HG02884 (cell line): ENCODE measurements around the gene NR1D1.
A peak's percentile ranks its signal among the peaks of the same experiment; 100 is the strongest.

Experiments
- ATAC-seq: cut with Tn5 transposase; IDR thresholded peaks from one replicate; pipeline ENCODE4 v1.9.1; 2021; ENCODE audit warnings: mild to moderate bottlenecking, moderate library complexity; ENCODE audit not compliant: unreplicated experiment

NR1D1 gene

GRCh38 chr17:40111221-40112128, 11.1 kb upstream of the NR1D1 start:
- no peak for ATAC-seq

GRCh38 chr17:40110026-40110845, 9.8 kb upstream of the NR1D1 start:
- no peak for ATAC-seq

GRCh38 chr17:40108970-40109824, 8.8 kb upstream of the NR1D1 start:
- no peak for ATAC-seq

- no peak for ATAC-seq
Measured at GRCh38 chr17:40107522-40108174, 7.3 kb upstream of the NR1D1 start.

DNA sequence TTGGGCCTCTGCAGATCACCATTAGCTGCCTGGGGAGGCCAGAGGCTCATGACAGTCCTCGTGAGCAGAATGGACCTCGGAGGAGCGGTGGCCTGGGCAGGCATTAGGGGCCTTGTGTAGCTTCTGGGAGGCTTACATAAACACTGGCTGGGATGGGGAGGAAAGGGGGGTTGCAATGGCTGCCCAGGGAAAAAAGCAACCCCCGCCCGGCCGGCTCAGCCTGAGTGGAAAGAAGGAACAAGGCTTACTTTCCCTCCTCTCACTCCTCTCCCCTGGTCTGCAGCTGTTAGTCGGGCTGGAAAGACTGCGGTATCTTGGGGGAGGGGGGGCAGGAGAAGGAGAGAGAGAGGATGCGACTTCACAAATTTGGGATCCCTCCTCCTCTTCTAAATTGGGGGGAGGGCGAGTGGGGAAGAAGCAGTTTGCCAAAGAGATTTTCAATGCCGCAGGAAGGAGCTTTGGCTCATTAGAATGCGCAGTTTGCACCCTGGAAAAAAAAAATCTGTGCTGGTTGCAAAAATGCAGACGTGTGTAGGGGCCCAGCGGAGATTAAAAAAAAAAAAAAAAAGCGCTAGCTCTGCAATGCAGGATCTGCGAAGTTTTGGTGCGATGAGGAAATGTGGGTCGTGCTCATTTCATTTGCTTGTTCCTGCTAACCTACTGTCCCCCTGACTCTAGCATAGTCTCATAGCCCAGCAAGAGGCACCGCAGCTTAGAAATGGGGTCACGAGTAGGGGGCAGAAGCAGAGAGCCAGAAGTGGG, 6.6 kb upstream of the NR1D1 start:
- no peak for ATAC-seq

DNA sequence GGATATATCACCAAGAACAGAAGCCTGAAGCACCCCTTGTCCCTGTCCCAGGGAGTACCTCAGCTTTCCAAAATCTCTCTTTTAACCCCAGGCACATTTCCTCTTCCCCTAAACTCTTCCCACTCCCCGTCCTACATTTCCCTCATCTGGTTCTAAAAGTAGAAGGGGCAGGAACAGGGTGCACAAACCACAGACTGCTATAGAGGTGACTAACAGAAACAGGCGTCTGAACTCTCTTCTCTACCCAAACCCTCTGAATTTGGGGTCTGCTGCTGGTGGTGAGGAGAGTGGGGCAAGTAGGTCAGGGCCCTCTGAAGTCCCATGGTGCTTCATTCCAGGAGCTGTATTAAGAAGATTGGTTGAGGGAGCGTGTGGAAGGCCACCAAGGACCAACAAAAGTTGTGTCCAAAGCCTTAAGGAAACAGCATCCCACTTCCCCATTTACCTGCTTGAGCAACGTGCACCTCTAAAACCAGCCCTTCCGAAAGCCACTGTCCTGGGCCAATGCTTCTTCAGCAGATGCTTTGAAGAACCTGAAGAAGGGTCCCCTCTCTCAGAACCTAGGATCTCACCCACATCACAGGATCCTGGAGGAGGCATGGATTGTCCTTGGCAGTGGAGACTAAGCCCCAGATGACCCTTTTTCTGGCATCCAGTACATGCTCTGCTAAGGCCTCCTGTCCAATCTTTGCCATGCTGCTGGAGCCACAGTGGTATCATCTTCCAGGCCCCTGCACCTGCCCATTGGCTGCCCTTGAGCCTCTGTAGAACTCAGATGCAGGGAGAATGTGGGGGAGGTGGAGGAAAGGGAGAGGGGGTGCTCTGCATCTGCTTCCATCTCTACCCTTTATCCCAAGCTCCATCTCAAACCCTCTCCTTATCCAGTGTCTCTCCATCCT, 5.7 kb upstream of the NR1D1 start:
- ATAC-seq, result no peak

DNA sequence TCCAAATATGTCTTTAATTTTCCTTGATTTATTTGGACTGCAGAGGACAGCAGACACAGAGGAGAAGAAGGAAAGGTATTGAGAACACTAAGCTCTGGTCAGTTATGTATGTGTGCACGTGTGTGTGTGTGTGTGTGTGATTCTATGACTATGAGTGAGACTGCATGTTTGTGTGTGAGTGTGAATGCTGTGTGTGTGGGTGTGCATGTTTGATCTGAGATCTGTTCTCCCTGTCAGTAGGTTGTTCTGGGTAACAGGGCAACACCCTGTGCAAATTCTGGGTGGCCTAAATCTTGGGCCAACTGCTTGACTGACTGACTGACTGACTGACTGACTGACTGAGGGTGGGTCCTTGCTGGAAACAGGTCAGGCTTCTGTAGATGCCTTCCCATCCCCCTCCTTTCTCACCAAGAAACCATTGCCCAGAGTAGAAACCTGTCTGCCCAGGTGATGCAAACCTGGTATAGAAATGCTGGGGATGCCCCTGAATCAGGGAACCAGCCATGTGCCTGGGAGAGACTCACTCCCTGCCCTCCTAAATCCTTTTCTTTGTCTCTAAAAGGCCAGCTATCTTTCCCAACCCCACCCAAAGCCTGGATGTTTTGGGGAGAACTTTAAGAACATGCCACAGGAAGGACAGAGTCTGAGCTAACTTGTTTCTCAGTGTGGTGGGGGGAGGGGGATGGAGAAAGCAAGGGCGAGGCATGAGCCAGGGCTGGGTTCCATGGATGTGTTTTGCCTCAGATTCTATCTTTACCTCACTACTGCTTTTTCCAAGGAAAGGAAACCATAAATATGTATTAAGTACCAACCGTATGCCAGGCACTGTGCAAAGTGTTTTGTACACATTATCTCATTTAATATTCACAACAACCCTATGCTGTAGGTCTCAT, 4.5 kb upstream of the NR1D1 start:
- no peak for ATAC-seq

DNA sequence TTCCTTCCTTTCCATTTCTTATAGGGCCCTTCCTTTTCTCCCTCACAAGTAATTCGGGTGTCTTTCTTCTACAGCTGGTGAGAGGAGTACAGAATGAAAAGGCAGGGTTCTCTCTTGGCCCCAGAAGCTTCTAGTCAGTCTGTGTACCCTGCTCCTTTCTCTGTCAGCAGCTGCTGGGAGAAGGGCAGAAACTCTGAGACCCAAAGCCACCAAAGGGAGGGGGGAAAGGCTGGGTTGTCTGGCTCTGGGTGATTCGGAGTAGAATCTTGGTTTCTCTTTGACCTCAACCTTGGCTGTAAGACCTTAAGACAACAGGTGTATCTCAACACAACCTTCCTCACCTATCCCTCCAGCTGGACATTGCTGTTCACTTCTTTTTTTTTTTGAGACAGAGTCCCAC, 3.3 kb upstream of the NR1D1 start:
- no peak for ATAC-seq

GRCh38 chr17:40103071-40103661, 2.8 kb upstream of the NR1D1 start:
- no peak for ATAC-seq

DNA sequence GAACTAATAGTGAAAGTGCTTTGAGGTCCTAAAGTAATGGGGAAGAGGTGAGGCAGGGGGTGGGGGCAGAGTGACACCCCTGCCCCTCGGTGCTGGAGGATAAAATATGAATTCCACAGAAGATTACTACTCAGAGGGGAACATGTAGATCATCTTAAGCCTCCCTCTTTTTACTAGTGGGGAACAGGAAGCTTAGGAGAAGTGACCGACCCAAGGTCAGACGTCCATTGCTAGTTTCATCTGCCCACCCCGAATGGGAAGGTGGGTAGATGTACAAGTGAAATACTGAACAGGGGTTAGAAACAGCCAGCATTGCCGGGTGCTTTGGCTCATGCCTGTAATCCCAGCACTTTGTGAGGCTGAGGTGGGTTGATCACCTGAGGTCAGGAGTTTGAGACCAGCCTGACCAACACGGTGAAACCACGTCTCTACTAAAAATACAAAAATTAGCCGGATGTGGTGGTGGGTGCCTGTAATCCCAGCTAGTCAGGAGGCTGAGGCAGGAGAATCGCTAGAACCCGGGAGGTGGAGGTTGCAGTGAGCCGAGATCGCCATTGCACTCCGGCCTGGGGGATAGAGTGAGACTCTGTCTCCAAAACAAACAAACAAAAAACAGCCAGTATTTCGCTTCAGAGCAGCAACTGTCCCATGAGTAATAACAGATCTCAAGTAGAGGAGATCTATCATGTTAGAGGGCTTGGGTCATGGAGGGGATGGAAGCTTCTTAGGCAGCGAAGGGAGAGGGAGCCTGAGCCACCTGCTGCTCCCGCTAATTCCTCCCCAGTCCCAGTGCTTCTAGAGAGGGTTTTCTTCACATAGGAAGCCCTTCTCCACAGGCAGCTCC, 1.2 kb upstream of the NR1D1 start:
- ATAC-seq, result no peak

DNA sequence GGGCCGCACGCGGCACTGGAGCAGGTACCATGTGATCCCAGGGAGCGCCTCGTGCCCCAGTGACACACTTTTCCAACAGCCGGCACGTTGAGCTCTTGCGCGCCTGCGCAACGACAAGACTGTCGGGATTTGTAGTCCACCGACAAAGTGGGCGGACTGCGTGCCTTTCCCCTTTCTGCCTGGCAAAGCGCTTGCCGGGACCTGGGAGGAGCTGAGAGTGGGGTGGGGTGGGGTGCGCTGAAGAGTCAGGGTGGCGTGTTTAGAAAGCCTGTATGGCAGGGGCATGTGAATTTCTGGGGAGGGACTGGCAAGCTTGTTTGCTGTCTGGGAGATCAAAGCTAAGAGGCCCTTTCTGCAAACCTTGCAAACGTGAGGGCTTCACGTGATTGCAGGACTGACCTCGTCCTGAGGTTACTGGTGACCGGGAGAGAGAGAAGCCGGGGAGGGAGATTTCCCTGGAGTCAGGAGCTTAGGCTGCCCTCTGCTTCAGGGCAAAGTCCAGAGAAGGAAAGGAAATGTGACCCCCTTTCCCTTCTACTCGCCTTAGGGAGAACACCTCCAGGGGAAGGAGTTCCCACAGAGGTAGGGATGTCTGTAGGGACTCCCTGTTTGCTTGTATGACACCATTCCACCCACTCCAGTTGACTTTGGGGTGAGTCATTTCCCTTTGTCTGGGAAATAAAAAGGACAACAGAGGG, 429 bp upstream of the NR1D1 start:
- ATAC-seq, result no peak

DNA sequence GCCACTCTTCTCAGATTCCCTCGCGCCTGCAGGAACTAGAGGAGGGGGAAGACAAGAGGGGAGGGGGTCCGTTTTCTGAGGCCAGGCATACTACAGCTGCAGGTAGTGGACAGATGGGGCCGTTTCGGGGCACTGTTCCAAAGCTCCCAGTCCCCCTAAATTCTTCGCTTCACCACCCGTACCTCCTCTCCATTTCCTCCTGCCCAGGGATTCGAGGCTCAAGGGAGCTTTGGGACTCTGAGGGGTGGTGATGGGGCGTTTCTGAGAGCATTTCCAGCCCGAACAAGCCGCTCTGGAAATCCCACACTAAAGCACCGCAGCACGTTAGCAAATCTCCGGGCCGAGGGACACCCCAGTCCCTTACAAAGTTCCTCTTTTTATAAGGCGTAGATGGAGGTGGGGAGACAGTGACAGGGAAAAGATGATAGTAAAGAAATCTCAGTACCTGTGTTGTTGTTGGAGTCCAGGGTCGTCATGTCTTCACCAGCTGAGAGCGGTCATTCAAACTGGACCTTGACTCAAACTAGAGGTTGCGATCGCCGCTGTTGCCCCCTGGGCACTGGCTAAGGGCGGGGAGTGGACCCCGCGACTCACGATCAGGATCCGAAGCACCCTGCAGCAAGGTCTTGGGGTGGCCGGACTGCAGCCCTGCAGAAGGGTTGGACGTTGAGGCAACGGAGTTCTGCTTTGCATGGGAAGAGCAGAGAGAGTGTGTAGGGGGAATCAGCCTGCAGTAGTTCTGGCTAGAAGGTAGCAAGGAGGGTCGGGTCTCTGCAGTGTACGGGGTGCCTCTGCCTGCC, 570 bp downstream of the NR1D1 start:
- ATAC-seq, result no peak

GRCh38 chr17:40098846-40099618, 1.4 kb downstream of the NR1D1 start:
- peak; percentile 45 for ATAC-seq
